ENCODE measurements around the gene BSDC1.

DNA sequence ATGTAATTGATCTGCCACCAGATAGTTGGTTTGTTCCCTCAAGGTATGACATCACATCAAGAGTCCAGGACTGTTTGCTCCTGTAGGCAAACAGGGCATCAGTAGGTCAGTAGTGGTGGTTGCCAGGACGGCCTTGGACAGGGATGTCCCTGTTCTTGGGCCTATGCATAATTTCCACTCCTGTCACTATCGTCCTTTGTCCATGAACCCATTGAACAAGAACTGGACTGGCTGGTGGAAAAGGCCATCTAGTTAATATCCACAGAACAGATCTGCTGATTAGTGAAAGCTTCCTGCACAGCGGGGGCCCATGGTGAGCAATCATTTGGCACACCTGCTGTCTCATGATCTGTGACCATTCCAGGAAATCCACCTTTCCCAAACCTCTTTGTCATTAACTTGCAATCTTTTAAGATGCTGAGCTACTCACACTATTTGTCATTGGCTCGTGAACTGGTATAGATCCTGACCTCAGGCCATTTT is 12.4 kb upstream of the BSDC1 start:
- TF ChIP-seq CTCF (IDR thresholded peaks at IDR 0.05) (no peak), POLR2A (IDR thresholded peaks at IDR 0.05) (no peak)

All from heart left ventricle (tissue), 13 donors.